BLaER1 treated with 17β-estradiol and CSF1 and Interleukin-3, amounts not matched to agents 10 nM and 100 nM (cell line): Measurements from ENCODE around the gene SNX12.

ENCODE experiments used
- H3K27ac ChIP-seq, 11 experiments: shearing (Covaris generic); formaldehyde crosslinking; 2 replicates each; pipeline ENCODE4 v1.8.1; 2022
- H3K27me3 ChIP-seq, 11 experiments: shearing (Covaris generic); formaldehyde crosslinking; 2 replicates each; pipeline ENCODE4 v1.8.1; 2022
- H3K36me3 ChIP-seq, 11 experiments: shearing (Covaris generic); formaldehyde crosslinking; 2 replicates each; pipeline ENCODE4 v1.8.1; 2022
- H3K4me1 ChIP-seq, 10 experiments: shearing (Covaris generic); formaldehyde crosslinking; 2 replicates each; pipeline ENCODE4 v1.8.1; 2022
- H3K4me2 ChIP-seq, 11 experiments: shearing (Covaris generic); formaldehyde crosslinking; 2 replicates each; pipeline ENCODE4 v1.8.1; 2022
- H3K4me3 ChIP-seq, 10 experiments: shearing (Covaris generic); formaldehyde crosslinking; 2 replicates each; pipeline ENCODE4 v1.8.1; 2022
- H3K9ac ChIP-seq, 11 experiments: shearing (Covaris generic); formaldehyde crosslinking; 2 replicates each; pipeline ENCODE4 v1.8.1; 2022
- H3K9me3 ChIP-seq, 11 experiments: shearing (Covaris generic); formaldehyde crosslinking; replicated peaks in 1 of 11; 2 replicates each; pipeline ENCODE4 v1.8.1; 2022
- H4K20me1 ChIP-seq, 11 experiments: shearing (Covaris generic); formaldehyde crosslinking; 2 replicates each; pipeline ENCODE4 v1.8.1; 2022
- Cebpa-rat ChIP-seq, 11 experiments: shearing (Covaris generic); IDR thresholded peaks; 2 replicates each; pipeline ENCODE4 v1.8.1; 2022

The SNX12 gene

DNA sequence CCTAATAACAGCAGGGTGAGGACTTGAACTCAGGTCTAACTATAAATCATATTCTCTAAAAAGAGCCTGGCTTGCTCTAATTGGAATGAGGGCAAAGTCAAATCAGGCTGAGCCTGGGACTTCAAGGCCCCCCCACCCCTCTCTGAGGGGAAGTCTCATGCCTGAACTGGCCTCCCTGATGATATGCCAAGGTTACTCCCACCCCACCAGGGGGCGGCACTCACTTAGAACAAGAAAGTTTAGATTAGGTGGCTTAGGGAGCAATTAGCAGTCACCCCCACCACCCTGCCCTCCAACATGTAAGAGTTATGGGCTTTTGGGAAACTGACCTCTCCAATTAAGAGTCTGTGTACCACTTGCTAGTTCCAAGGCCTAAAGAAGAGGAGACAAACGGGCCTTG is 30.2 kb upstream of the SNX12 start:
- TF ChIP-seq Cebpa-rat (IDR thresholded peaks at IDR 0.05) = no peak
- Histone ChIP-seq H4K20me1 (peaks cover 0 to 16% (median 0%) of the 10 kb centered on the region in 11 experiments; a peak in 6 of 22 replicates), H3K4me3 (no peak overlapping the region), H3K4me2 (peak overlapping the region in 10 of 11 experiments; percentile 1 to 88 (median 45); a peak in 17 of 22 replicates), H3K9ac (peak overlapping the region in 2 of 11 experiments; percentile 1 to 7; a peak in 1 of 22 replicates), H3K27me3 (peaks cover 84 to 98% (median 93%) of the 10 kb centered on the region in 11 experiments), H3K4me1 (peaks cover 38 to 58% (median 50%) of the 10 kb centered on the region in 10 experiments), H3K27ac (no peak overlapping the region), H3K9me3 (no peaks in the 10 kb centered on the region), H3K36me3 (no peaks in the 10 kb centered on the region)

DNA sequence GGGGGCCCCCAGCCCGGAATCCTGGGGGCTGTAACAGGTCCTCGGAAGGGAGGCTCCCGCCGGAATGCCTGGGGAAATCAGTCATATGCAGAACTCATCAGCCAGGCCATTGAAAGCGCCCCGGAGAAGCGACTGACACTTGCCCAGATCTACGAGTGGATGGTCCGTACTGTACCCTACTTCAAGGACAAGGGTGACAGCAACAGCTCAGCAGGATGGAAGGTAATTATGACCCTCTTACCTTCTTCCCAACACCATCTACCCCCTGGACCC is 28.6 kb upstream of the SNX12 start:
- Histone ChIP-seq H3K4me2 (peak overlapping the region; percentile 82 to 94 (median 88)), H3K27ac (peak overlapping the region in 9 of 11 experiments; percentile 9 to 67 (median 43); a peak in 12 of 22 replicates), H3K9ac (peak overlapping the region; percentile 56 to 79 (median 73)), H3K36me3 (no peaks in the 10 kb centered on the region), H3K4me3 (peak overlapping the region; percentile 58 to 75 (median 64)), H4K20me1 (peaks cover 0 to 16% (median 0%) of the 10 kb centered on the region in 11 experiments; a peak in 6 of 22 replicates), H3K27me3 (peaks cover 79 to 98% (median 93%) of the 10 kb centered on the region in 11 experiments), H3K4me1 (peaks cover 24 to 46% (median 34%) of the 10 kb centered on the region in 10 experiments), H3K9me3 (no peaks in the 10 kb centered on the region)
- TF ChIP-seq Cebpa-rat (IDR thresholded peaks at IDR 0.05) = no peak

DNA sequence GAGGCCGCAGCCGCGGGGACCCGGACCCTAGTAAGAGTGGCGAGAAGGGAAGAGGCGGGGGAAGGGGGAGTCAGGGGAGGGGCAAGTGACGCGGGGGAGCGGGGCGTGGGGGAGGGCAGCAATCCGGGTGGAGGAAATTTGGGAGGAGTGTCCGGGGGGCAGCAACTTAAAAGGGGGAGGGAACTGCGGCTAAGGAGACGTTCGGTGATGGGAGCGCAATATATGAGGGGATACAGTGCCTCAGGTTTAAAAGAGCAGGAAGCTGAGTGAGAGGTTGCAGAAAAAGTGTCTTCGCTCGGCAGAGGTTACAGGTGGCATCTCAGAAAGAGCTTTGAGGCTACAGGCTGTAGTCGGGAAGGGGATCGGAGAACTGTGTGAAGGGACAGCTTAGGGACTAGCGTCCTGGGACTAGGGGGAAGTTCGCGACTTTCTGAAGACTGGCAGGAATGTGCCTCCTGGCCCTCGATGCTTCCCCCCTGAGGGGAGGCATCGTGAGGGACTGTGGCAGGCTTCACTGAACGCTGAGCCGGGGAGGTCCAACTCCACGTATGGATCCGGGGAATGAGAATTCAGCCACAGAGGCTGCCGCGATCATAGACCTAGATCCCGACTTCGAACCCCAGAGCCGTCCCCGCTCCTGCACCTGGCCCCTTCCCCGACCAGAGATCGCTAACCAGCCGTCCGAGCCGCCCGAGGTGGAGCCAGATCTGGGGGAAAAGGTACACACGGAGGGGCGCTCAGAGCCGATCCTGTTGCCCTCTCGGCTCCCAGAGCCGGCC is 28.0 kb upstream of the SNX12 start:
- Histone ChIP-seq H3K4me2 (peak overlapping the region; percentile 82 to 94 (median 88)), H3K27me3 (peaks cover 79 to 98% (median 93%) of the 10 kb centered on the region in 11 experiments), H3K9me3 (no peaks in the 10 kb centered on the region), H3K36me3 (no peaks in the 10 kb centered on the region), H3K4me3 (peak overlapping the region; percentile 58 to 75 (median 64)), H3K9ac (peak overlapping the region; percentile 56 to 79 (median 73)), H3K4me1 (peaks cover 19 to 46% (median 29%) of the 10 kb centered on the region in 10 experiments), H3K27ac (peak overlapping the region in 9 of 11 experiments; percentile 9 to 67 (median 43); a peak in 14 of 22 replicates), H4K20me1 (peaks cover 0 to 16% (median 0%) of the 10 kb centered on the region in 11 experiments; a peak in 6 of 22 replicates)
- TF ChIP-seq Cebpa-rat (IDR thresholded peaks at IDR 0.05) = no peak

DNA sequence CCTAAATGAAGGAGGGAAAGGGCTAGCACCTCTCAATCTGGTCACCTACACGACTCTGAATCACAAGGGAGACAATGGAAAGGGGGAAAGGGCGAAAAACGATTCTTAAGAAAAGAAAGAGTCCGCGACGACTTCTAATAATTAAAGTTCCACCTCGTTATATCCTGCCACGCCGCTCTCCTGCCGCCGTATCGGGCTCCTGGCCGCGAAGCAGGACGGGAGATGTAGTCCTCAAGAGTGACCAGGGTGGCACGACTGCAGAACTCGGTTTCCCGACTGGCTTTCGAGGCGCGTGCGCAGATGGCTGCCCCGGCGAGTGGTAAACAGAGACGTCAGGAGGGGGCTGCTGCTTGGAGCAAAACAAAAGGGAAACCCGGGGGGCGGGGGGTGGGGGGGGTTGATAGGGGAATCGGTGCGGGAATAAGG is 27.4 kb upstream of the SNX12 start, which contains the start of gene FOXO4:
Gene FOXO4, plus strand, starts transcription at position 297 of the 426 bp plus-strand sequence. CDS start 678 bp downstream, outside the sequence.
- Histone ChIP-seq H3K4me2 (peak within 1 kb of the TSS; percentile 82 to 94 (median 88)), H3K9me3 (no peaks in the 10 kb centered on the region), H3K4me1 (peaks cover 16 to 44% (median 26%) of the 10 kb centered on the region in 10 experiments), H3K9ac (peak within 1 kb of the TSS; percentile 63 to 80 (median 76)), H4K20me1 (peaks cover 0 to 16% (median 0%) of the 10 kb centered on the region in 11 experiments; a peak in 6 of 22 replicates), H3K36me3 (no peaks in the 10 kb centered on the region), H3K27ac (peak within 1 kb of the TSS in 10 of 11 experiments; percentile 36 to 71 (median 63); a peak in 17 of 22 replicates), H3K27me3 (peaks cover 79 to 98% (median 90%) of the 10 kb centered on the region in 11 experiments), H3K4me3 (peak within 1 kb of the TSS; percentile 58 to 75 (median 64))
- no peak for TF ChIP-seq Cebpa-rat (IDR thresholded peaks at IDR 0.05)

DNA sequence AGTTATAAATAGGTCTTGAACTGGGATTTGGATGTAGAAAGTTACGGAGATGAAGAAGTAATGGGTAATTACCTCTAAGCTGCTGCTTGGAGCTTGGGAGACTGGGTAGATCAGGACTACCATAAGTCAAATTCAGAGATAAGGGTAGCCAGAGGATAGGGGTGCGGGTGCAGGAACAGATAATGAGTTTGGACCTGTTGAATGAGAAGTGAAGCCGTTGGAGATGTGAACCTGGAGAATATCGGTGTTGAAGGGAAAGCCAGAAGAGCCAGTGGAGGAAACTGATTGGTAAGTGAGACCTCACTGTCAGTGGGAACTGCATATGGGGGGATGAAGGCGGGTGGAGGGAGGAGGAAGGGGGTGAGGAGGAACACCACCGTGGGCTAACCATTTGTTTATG is 26.9 kb upstream of the SNX12 start:
- Histone ChIP-seq H3K4me3 (peak overlapping the region; percentile 49 to 75 (median 62)), H3K9me3 (no peaks in the 10 kb centered on the region), H4K20me1 (peaks cover 0 to 16% (median 0%) of the 10 kb centered on the region in 11 experiments; a peak in 6 of 22 replicates), H3K27ac (peak overlapping the region in 10 of 11 experiments; percentile 36 to 71 (median 63); a peak in 15 of 22 replicates), H3K4me2 (peak overlapping the region; percentile 58 to 82 (median 72)), H3K27me3 (peaks cover 78 to 98% (median 88%) of the 10 kb centered on the region in 11 experiments), H3K9ac (peak overlapping the region; percentile 48 to 80 (median 74); a peak in 20 of 22 replicates), H3K4me1 (peaks cover 16 to 44% (median 26%) of the 10 kb centered on the region in 10 experiments), H3K36me3 (no peaks in the 10 kb centered on the region)
- TF ChIP-seq Cebpa-rat (IDR thresholded peaks at IDR 0.05) = no peak

DNA sequence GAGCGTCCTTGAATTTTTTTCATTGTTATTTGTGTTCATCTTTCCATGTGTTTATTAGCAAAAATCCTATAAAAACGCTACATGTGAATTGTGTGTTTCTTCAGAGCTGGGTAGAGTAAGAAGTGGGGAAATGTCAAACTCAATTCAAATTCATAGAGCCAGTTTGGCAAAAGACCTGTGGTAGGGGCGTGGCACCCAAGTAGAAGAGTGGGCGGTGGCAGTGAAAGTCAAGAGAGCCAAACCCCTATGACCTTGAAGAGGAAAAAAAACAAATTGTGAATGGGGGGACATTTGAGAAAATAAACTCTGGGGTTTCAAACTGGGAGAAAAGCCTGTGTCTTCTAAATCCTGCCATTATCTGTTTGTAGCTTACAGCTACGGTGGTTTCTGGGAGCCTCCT is 23.1 kb upstream of the SNX12 start:
- Histone ChIP-seq H3K36me3 (no peaks in the 10 kb centered on the region), H3K27ac (no peak overlapping the region), H4K20me1 (peaks cover 0 to under 1% (median 0%) of the 10 kb centered on the region in 11 experiments; a peak in 1 of 22 replicates), H3K4me3 (no peak overlapping the region), H3K4me2 (peak overlapping the region in 4 of 11 experiments; percentile 5 to 39 (median 38); a peak in 7 of 22 replicates), H3K9ac (no peak overlapping the region), H3K9me3 (no peaks in the 10 kb centered on the region), H3K27me3 (peaks cover 44 to 80% (median 67%) of the 10 kb centered on the region in 11 experiments), H3K4me1 (peaks cover 0 to 18% (median 10%) of the 10 kb centered on the region in 10 experiments; a peak in 15 of 20 replicates)
- TF ChIP-seq Cebpa-rat (IDR thresholded peaks at IDR 0.05) = no peak

DNA sequence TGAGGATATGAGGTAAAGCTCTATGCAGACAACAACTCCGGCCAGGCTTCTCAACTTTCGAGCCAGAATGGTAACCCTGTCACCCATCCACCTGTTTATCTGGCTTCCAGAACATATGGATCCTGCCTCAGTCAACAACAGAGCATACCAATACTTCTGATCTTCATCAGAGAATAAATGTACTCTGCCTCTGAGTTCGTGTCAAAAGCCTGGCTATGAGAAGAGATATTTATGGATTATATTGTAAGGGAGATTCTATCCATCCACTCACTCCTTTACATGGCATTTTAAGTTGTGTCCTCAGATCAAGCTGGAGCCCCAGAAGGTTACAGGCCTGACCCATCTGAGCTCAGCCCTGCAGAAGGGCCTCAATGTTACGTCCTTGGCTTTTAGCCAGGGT is 17.8 kb upstream of the SNX12 start:
- no peaks in the 10 kb centered on the region for H3K4me1 ChIP-seq
- no peak overlapping the region for H3K4me2 ChIP-seq
- H3K9me3 ChIP-seq = no peaks in the 10 kb centered on the region
- H3K9ac ChIP-seq = no peak overlapping the region
- no peak for TF ChIP-seq Cebpa-rat (IDR thresholded peaks at IDR 0.05)
- no peaks in the 10 kb centered on the region for H3K36me3 ChIP-seq
- H3K27ac ChIP-seq = no peak overlapping the region
- peaks cover 33 to 81% (median 67%) of the 10 kb centered on the region in 11 experiments for H3K27me3 ChIP-seq
- no peak overlapping the region for H3K4me3 ChIP-seq
- no peaks in the 10 kb centered on the region for H4K20me1 ChIP-seq

DNA sequence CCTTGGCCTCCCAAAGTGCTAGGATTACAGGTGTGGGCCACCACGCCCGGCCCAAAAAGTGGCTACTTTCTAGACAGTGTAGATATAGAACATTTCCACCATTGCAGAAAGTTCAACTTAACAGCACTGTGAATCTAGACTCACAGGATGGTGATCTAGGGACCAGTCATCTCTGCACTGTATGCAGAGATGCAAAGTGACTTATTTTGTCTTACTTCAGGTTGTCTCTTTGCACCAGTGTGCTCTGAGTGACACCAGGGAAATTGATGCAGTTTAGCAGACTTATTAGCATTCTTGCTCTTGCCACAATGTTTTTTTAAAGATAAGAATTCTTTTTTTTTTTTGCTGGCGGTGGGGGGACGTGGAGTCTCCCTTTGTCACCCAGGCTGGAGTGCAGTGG is 14.7 kb upstream of the SNX12 start:
- H3K4me3 ChIP-seq = no peak overlapping the region
- H3K4me2 ChIP-seq = no peak overlapping the region
- H3K9ac ChIP-seq = no peak overlapping the region
- H3K36me3 ChIP-seq = no peaks in the 10 kb centered on the region
- H4K20me1 ChIP-seq = no peaks in the 10 kb centered on the region
- peaks cover 41 to 92% (median 81%) of the 10 kb centered on the region in 11 experiments for H3K27me3 ChIP-seq
- no peaks in the 10 kb centered on the region for H3K4me1 ChIP-seq
- no peaks in the 10 kb centered on the region for H3K9me3 ChIP-seq
- no peak for TF ChIP-seq Cebpa-rat (IDR thresholded peaks at IDR 0.05)
- H3K27ac ChIP-seq = no peak overlapping the region

DNA sequence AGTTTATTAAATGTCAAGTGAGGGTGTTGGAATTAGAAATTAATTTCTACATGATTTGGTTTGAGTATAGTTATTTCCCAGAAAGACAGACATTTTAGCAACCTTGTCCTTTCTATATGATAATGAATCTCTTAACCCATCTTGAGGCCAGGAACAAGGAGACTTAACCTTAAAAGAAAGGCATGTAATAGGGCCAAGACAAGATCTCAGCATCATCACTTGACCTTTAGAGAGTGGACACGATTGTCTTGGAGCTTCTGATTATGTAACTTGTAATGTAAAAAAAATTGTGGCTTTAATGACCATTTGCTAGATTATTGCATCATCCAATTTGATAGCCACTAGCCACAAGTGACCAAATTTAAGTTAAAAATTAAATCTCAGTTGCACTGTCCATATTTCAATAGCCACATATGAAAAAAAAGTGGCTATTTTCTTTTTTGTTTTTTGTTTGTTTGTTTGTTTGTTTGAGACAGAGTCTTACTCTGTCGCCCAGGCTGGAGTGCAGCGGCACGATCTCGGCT is 14.1 kb upstream of the SNX12 start:
- Histone ChIP-seq H3K9ac (no peak overlapping the region), H3K9me3 (no peaks in the 10 kb centered on the region), H3K4me2 (no peak overlapping the region), H3K27me3 (peaks cover 41 to 95% (median 87%) of the 10 kb centered on the region in 11 experiments), H4K20me1 (no peaks in the 10 kb centered on the region), H3K4me3 (no peak overlapping the region), H3K4me1 (no peaks in the 10 kb centered on the region), H3K36me3 (no peaks in the 10 kb centered on the region), H3K27ac (no peak overlapping the region)
- TF ChIP-seq Cebpa-rat (IDR thresholded peaks at IDR 0.05) = 0 out of 22 replicates have a peak, but pooled peaks of 1 of the 11 experiments have one; percentile 10
